ENCODE data around the gene CDH3. TPM values are rescaled to one million over a fixed set of nuclear protein-coding genes. Genes with fewer than 3 reads are reported as not detected.

Gene CDH3
- total RNA-seq, 1 donor from 2014 or later, result not detected

DNA sequence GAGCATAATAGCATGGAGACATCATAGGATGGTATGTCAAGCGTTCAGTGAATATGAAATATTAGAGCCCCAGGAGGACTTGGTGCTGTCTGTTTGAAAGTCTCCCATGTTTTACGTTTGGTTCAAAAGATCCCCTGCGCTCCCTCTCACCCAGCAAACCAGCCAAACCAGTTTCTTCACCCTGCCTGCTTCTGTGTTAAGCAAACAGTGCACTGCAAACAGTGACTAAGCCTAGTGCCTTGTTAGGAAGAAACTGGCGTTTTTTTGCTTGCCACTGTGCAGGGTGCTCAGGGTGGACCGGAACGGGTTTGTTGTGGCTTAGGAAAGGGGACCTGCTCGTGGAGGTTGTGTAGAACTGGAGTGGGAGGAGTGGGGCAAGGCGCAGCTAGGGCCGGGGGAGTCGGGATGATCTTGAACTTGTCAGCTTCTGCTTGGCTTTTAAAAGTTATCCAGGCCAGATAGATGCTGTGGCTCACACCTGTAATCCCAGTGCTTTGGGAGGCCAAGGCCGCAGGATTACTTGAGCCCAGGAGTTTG lies 99.7 kb downstream of the CDH3 start:
- no peak overlapping the region for H3K4me3 ChIP-seq (ENCODE audit: low read length in 3 of 3)
- peaks cover 0 to 3% (median 0%) of the 10 kb centered on the region in 3 donors for H3K4me1 ChIP-seq (ENCODE audit: control insufficient read depth in 3 of 3, insufficient read depth in 3 of 3, low read length in 3 of 3)
- H3K27ac ChIP-seq (ENCODE audit: low read depth, low read length), result no peak overlapping the region
- H3K36me3 ChIP-seq (ENCODE audit: control insufficient read depth in 3 of 3, insufficient read depth in 3 of 3, low read length in 3 of 3), result no peaks in the 10 kb centered on the region
- no peak overlapping the region for H3K9ac ChIP-seq (ENCODE audit: low read depth in 1 of 3, low read length in 3 of 3)
- no peaks in the 10 kb centered on the region for H3K9me3 ChIP-seq (ENCODE audit: control insufficient read depth in 3 of 3, low read length in 3 of 3)
- peaks cover 0 to 3% (median 0%) of the 10 kb centered on the region in 3 donors for H3K27me3 ChIP-seq (ENCODE audit: control insufficient read depth in 3 of 3, insufficient read depth in 3 of 3, low read length in 3 of 3)

DNA sequence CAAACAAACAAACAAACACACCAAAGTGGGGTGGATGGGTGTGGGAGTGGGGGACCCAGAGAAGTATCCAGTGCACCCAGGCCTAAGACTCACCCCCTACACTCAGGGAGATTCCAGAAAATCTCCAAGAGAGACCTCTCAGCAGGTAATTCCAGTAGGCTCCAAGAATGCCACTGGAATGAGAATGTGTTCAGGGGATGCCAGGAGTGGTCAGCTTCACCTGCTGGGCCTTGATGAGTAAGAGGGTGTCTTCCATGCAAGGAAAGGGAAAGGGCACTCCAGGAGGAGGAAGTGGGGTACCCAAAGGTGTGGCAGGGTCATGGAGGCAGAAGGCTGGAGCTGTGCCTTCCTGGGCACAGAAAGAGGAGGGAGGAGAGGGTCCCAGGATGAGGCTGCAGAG lies 101.8 kb downstream of the CDH3 start:
- Histone ChIP-seq H3K9ac (ENCODE audit: low read depth in 1 of 3, low read length in 3 of 3) (no peak overlapping the region), H3K9me3 (ENCODE audit: control insufficient read depth in 3 of 3, low read length in 3 of 3) (no peaks in the 10 kb centered on the region), H3K4me1 (ENCODE audit: control insufficient read depth in 3 of 3, insufficient read depth in 3 of 3, low read length in 3 of 3) (no peaks in the 10 kb centered on the region), H3K36me3 (ENCODE audit: control insufficient read depth in 3 of 3, insufficient read depth in 3 of 3, low read length in 3 of 3) (no peaks in the 10 kb centered on the region), H3K27ac (ENCODE audit: low read depth, low read length) (no peak overlapping the region), H3K27me3 (ENCODE audit: control insufficient read depth in 3 of 3, insufficient read depth in 3 of 3, low read length in 3 of 3) (peaks cover 0 to 3% (median 0%) of the 10 kb centered on the region in 3 donors), H3K4me3 (ENCODE audit: low read length in 3 of 3) (no peak overlapping the region)

DNA sequence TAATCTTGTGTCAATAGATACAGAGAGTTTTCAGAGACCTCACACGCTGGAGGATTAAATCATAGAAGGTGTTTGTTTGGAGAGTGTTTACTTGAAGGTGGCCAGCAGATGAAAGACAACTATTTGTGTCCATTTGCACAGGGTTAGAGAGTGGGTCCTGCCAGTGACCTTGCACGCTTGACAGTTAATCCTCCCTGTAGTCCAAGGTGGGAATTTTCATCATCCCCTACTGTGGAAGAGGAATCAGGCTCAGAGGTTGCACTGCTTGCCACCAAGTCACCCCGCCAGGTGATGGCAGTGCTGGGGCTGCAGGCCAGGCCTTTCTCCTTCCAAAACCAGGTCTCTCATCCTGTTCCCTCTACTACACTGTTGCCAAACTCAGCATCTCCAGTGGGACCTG lies 104.3 kb downstream of the CDH3 start:
- Histone ChIP-seq H3K9ac (ENCODE audit: low read depth in 1 of 3, low read length in 3 of 3) (no peak overlapping the region), H3K4me3 (ENCODE audit: low read length in 3 of 3) (no peak overlapping the region), H3K27ac (ENCODE audit: low read depth, low read length) (no peak overlapping the region), H3K27me3 (ENCODE audit: control insufficient read depth in 3 of 3, insufficient read depth in 3 of 3, low read length in 3 of 3) (peaks cover 0 to 3% (median 0%) of the 10 kb centered on the region in 3 donors), H3K36me3 (ENCODE audit: control insufficient read depth in 3 of 3, insufficient read depth in 3 of 3, low read length in 3 of 3) (no peaks in the 10 kb centered on the region), H3K4me1 (ENCODE audit: control insufficient read depth in 3 of 3, insufficient read depth in 3 of 3, low read length in 3 of 3) (no peaks in the 10 kb centered on the region), H3K9me3 (ENCODE audit: control insufficient read depth in 3 of 3, low read length in 3 of 3) (no peaks in the 10 kb centered on the region)

Small RNA genes lying within 50 kb of the gene (small RNA-seq; reads per million reads assigned to genes)
- gene HSPE1P5, result not detected
- gene RF01233, result not detected
- gene RNA5SP429, result not detected

Other genes starting within 250 kb of the CDH3 start
- under 0.01 TPM for gene SMPD3, start 196.8 kb upstream of the CDH3 start, total RNA-seq
- gene ZFP90, start 106.0 kb upstream of the CDH3 start, total RNA-seq, result 19.3 TPM
- gene CDH1, start 92.0 kb downstream of the CDH3 start, total RNA-seq, result 3.7 TPM
- 12.5 TPM for gene TANGO6, start 198.2 kb downstream of the CDH3 start, total RNA-seq

Measured in skeletal muscle tissue (tissue), 5 donors.